H1 (cell line): ENCODE results near the gene EPB41L5. TPM values are rescaled to one million over a fixed set of nuclear protein-coding genes. Genes with fewer than 3 reads are reported as not detected.

Source experiments
- ASH2L ChIP-seq: fragments of 200-600, 300-600 bp; sonication (generic); IDR thresholded peaks from one replicate; pipeline ENCODE4 v1.7.1; 2017; ENCODE audit warnings: low read length
- BRCA1 ChIP-seq: IDR thresholded peaks from 2 replicates; pipeline ENCODE4 v1.6.1; 2012; ENCODE audit warnings: low read depth, low read length, improper control_type of control experiment
- GTF2F1 ChIP-seq: IDR thresholded peaks from 2 replicates; pipeline ENCODE4 v1.6.1; 2012; ENCODE audit warnings: low read depth, low read length, improper control_type of control experiment, borderline replicate concordance
- KDM1A ChIP-seq: fragments of 200-600, 300-600 bp; sonication (generic); IDR thresholded peaks from 2 replicates; pipeline ENCODE4 v1.7.1; 2016; ENCODE audit warnings: mild to moderate bottlenecking, low read length, borderline replicate concordance
- PHF8 ChIP-seq: fragments of 200-600 bp; sonication (generic); conservative IDR thresholded peaks from 2 replicates; pipeline ENCODE4 v1.7.1; 2012; ENCODE audit warnings: low read depth, mild to moderate bottlenecking, inconsistent platforms, low read length, moderate library complexity
- RAD21 ChIP-seq, 2 experiments: IDR thresholded peaks in 1 of 2; conservative IDR thresholded peaks in 1 of 2; 2 replicates each; pipeline ENCODE4 v1.6.1; 2011; ENCODE audit warnings: low read depth in 2 of 2, low read length in 2 of 2, improper control_type of control experiment in 1 of 2, inconsistent platforms in 1 of 2, mild to moderate bottlenecking in 1 of 2, moderate library complexity in 1 of 2
- RBBP5 ChIP-seq: IDR thresholded peaks from 2 replicates; pipeline ENCODE4 v1.7.1; 2012; ENCODE audit warnings: low read depth, mild to moderate bottlenecking, inconsistent platforms, low read length, moderate library complexity, borderline replicate concordance
- SP4 ChIP-seq: IDR thresholded peaks from 2 replicates; pipeline ENCODE4 v1.6.1; 2012; ENCODE audit warnings: low read length, inconsistent platforms
- polyA plus RNA-seq, 7 experiments: library from polyadenylated mRNA; depleted of rRNA in 3 of 7; stranded (reverse) in 5 of 7; unstranded in 2 of 7; fragments of >200 nt in 5 of 7; fragments of 200-250 nt in 2 of 7; gene quantifications; 1 replicate in 5 of 7; 2 replicates in 1 of 7; 4 replicates in 1 of 7; pipeline versions ENCODE4 v1.2.1 to v1.2.3, GENCODE V29; 2011 to 2013; ENCODE audit warnings: missing spikeins in 2 of 7, mixed read lengths in 2 of 7
- total RNA-seq: library from RNA; stranded (reverse); fragmentation: NEBNext Ultra II Directional; extraction: Animal tissue kit (Norgen Biotek cat#: 25700); gene quantifications from 2 replicates; pipeline ENCODE4 v1.2.1, GENCODE V29; 2021
- TF ChIP-seq, protein P1 (sequence below): fragments of 300-600 bp; sonication (generic); IDR thresholded peaks from 2 replicates; pipeline ENCODE4 v1.7.1; 2012; ENCODE audit warnings: low read length, moderate library complexity, mild to moderate bottlenecking, inconsistent platforms; ENCODE audit not compliant: insufficient replicate concordance

EPB41L5 gene
- total and polyA plus RNA-seq, 2 of the 8 experiments (the other 6 are each of a cell fraction or from before 2014, with no cell fraction given): 13.5 to 32.3 TPM

DNA sequence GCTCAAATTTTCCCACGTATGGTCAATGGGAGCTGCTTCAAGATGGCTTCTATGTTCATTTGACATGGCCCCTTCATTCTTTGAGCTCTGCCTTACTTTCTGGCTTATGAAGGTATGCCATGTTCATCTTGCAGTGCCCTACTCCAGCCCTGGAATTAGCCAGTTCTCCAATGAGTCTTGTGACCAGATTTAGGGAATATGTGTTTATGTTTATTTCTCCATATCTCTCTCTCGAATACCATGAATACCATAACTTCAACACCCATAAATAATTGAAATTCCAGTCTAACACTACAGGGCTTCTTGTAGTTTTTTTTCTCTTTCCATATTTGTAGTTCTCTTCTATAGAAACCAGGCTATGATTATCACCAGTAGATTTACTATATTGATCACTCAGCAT lies 39.7 kb downstream of the EPB41L5 start (continued):
- TF ChIP-seq, protein P1, sequence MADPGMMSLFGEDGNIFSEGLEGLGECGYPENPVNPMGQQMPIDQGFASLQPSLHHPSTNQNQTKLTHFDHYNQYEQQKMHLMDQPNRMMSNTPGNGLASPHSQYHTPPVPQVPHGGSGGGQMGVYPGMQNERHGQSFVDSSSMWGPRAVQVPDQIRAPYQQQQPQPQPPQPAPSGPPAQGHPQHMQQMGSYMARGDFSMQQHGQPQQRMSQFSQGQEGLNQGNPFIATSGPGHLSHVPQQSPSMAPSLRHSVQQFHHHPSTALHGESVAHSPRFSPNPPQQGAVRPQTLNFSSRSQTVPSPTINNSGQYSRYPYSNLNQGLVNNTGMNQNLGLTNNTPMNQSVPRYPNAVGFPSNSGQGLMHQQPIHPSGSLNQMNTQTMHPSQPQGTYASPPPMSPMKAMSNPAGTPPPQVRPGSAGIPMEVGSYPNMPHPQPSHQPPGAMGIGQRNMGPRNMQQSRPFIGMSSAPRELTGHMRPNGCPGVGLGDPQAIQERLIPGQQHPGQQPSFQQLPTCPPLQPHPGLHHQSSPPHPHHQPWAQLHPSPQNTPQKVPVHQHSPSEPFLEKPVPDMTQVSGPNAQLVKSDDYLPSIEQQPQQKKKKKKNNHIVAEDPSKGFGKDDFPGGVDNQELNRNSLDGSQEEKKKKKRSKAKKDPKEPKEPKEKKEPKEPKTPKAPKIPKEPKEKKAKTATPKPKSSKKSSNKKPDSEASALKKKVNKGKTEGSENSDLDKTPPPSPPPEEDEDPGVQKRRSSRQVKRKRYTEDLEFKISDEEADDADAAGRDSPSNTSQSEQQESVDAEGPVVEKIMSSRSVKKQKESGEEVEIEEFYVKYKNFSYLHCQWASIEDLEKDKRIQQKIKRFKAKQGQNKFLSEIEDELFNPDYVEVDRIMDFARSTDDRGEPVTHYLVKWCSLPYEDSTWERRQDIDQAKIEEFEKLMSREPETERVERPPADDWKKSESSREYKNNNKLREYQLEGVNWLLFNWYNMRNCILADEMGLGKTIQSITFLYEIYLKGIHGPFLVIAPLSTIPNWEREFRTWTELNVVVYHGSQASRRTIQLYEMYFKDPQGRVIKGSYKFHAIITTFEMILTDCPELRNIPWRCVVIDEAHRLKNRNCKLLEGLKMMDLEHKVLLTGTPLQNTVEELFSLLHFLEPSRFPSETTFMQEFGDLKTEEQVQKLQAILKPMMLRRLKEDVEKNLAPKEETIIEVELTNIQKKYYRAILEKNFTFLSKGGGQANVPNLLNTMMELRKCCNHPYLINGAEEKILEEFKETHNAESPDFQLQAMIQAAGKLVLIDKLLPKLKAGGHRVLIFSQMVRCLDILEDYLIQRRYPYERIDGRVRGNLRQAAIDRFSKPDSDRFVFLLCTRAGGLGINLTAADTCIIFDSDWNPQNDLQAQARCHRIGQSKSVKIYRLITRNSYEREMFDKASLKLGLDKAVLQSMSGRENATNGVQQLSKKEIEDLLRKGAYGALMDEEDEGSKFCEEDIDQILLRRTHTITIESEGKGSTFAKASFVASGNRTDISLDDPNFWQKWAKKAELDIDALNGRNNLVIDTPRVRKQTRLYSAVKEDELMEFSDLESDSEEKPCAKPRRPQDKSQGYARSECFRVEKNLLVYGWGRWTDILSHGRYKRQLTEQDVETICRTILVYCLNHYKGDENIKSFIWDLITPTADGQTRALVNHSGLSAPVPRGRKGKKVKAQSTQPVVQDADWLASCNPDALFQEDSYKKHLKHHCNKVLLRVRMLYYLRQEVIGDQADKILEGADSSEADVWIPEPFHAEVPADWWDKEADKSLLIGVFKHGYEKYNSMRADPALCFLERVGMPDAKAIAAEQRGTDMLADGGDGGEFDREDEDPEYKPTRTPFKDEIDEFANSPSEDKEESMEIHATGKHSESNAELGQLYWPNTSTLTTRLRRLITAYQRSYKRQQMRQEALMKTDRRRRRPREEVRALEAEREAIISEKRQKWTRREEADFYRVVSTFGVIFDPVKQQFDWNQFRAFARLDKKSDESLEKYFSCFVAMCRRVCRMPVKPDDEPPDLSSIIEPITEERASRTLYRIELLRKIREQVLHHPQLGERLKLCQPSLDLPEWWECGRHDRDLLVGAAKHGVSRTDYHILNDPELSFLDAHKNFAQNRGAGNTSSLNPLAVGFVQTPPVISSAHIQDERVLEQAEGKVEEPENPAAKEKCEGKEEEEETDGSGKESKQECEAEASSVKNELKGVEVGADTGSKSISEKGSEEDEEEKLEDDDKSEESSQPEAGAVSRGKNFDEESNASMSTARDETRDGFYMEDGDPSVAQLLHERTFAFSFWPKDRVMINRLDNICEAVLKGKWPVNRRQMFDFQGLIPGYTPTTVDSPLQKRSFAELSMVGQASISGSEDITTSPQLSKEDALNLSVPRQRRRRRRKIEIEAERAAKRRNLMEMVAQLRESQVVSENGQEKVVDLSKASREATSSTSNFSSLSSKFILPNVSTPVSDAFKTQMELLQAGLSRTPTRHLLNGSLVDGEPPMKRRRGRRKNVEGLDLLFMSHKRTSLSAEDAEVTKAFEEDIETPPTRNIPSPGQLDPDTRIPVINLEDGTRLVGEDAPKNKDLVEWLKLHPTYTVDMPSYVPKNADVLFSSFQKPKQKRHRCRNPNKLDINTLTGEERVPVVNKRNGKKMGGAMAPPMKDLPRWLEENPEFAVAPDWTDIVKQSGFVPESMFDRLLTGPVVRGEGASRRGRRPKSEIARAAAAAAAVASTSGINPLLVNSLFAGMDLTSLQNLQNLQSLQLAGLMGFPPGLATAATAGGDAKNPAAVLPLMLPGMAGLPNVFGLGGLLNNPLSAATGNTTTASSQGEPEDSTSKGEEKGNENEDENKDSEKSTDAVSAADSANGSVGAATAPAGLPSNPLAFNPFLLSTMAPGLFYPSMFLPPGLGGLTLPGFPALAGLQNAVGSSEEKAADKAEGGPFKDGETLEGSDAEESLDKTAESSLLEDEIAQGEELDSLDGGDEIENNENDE: no peak
- no peak for TF ChIP-seq BRCA1
- no peak for TF ChIP-seq PHF8
- no peak for TF ChIP-seq RBBP5
- no peak for TF ChIP-seq RAD21 (IDR thresholded peaks at IDR 0.05 in 1 of 2, conservative IDR thresholded peaks at IDR 0.05 in 1 of 2; ENCODE audit: low read depth in 2 of 2, low read length in 2 of 2)
- TF ChIP-seq KDM1A: no peak
- TF ChIP-seq ASH2L: no peak
- TF ChIP-seq SP4: no peak
- no peak for TF ChIP-seq GTF2F1
- TF ChIP-seq, all 59 proteins: peak for 0
